ENCODE measurements around the gene COIL. TPM values are rescaled to one million over a fixed set of nuclear protein-coding genes. Genes with fewer than 3 reads are reported as not detected.

COIL gene
- total and polyA plus RNA-seq, 2 donors (not counting 1 experiment from before 2014, with no cell fraction given), result 3.7 to 19.8 TPM

- no peak overlapping the region for H2AFZ ChIP-seq (ENCODE audit: insufficient read depth, low read depth, low read length, poor library complexity, severe bottlenecking)
- H3K27ac ChIP-seq (ENCODE audit: low read length in 2 of 2), result no peak overlapping the region
- DNase-seq, result no peak
- peaks cover 8% of the 10 kb centered on the region for H3K79me2 ChIP-seq (ENCODE audit: control insufficient read depth, insufficient read depth, low read length)
- H3K27ac Mint-ChIP-seq, result no peak overlapping the region
- H3K4me3 Mint-ChIP-seq, result no peak overlapping the region
- no peaks in the 10 kb centered on the region for H3K27me3 ChIP-seq (replicated peaks in 1 of 4; ENCODE audit: control extremely low read depth in 1 of 4, control insufficient read depth in 3 of 4, insufficient read depth in 4 of 4, low read length in 3 of 4)
- no peaks in the 10 kb centered on the region for H3K4me1 Mint-ChIP-seq
- TF ChIP-seq, protein P1, sequence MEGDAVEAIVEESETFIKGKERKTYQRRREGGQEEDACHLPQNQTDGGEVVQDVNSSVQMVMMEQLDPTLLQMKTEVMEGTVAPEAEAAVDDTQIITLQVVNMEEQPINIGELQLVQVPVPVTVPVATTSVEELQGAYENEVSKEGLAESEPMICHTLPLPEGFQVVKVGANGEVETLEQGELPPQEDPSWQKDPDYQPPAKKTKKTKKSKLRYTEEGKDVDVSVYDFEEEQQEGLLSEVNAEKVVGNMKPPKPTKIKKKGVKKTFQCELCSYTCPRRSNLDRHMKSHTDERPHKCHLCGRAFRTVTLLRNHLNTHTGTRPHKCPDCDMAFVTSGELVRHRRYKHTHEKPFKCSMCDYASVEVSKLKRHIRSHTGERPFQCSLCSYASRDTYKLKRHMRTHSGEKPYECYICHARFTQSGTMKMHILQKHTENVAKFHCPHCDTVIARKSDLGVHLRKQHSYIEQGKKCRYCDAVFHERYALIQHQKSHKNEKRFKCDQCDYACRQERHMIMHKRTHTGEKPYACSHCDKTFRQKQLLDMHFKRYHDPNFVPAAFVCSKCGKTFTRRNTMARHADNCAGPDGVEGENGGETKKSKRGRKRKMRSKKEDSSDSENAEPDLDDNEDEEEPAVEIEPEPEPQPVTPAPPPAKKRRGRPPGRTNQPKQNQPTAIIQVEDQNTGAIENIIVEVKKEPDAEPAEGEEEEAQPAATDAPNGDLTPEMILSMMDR (IDR thresholded peaks at IDR 0.05), result no peak
- no peaks in the 10 kb centered on the region for H4K20me1 ChIP-seq (ENCODE audit: control insufficient read depth, insufficient read depth, low read length, poor library complexity, severe bottlenecking)
- ChIA-PET CTCF (interaction anchor here (0.6 kb wide), 1 partner anchor 13 kb away, joined by 3 read pairs; no protein-coding TSS in a partner anchor), POLR2A (interaction anchor here (0.7 kb wide), 1 partner anchor 62 kb away, joined by 6 read pairs; no protein-coding TSS in a partner anchor)
- no peaks in the 10 kb centered on the region for H3K4me1 ChIP-seq (ENCODE audit: control insufficient read depth in 2 of 2, insufficient read depth in 2 of 2, low read length in 2 of 2)
- no peaks in the 10 kb centered on the region for H3K27me3 Mint-ChIP-seq
- H3K36me3 ChIP-seq (replicated peaks in 1 of 2; ENCODE audit: control extremely low read depth in 1 of 2, control insufficient read depth in 1 of 2, extremely low read depth in 1 of 2, insufficient read depth in 2 of 2, low read length in 1 of 2), result peaks cover 3 to 46% of the 10 kb centered on the region in 2 experiments
- no peak overlapping the region for H3K4me2 ChIP-seq (replicated peaks; ENCODE audit: low read depth, low read length, poor library complexity, severe bottlenecking)
- intact Hi-C loops (cut with micrococcal nuclease), result no loop called here
- H3K9ac ChIP-seq (ENCODE audit: low read length), result no peak overlapping the region
- ATAC-seq (ENCODE audit: low read depth), result no peak
- H3K4me3 ChIP-seq (ENCODE audit: control extremely low read depth in 1 of 5, extremely low read depth in 1 of 5, insufficient read depth in 1 of 5, low read depth in 2 of 5, low read length in 4 of 5), result no peak overlapping the region
- H3K9me3 ChIP-seq (ENCODE audit: control extremely low read depth in 1 of 3, control insufficient read depth in 2 of 3, insufficient read depth in 1 of 3, low read length in 2 of 3), result no peaks in the 10 kb centered on the region
- H3K9me3 Mint-ChIP-seq (ENCODE audit: insufficient read depth), result no peaks in the 10 kb centered on the region
- no CpG with 5 or more reads among the region's 1 CpG for WGBS (ENCODE audit: insufficient coverage)
Measured at GRCh38 chr17:56948491-56948890, 12.4 kb downstream of the COIL start.

GRCh38 chr17:56947741-56948140 lies 13.1 kb downstream of the COIL start:
- Histone ChIP-seq H3K27me3 (replicated peaks in 1 of 4; ENCODE audit: control extremely low read depth in 1 of 4, control insufficient read depth in 3 of 4, insufficient read depth in 4 of 4, low read length in 3 of 4) (no peaks in the 10 kb centered on the region), H2AFZ (ENCODE audit: insufficient read depth, low read depth, low read length, poor library complexity, severe bottlenecking) (no peak overlapping the region), H3K79me2 (ENCODE audit: control insufficient read depth, insufficient read depth, low read length) (peaks cover 6% of the 10 kb centered on the region), H3K4me1 (ENCODE audit: control insufficient read depth in 2 of 2, insufficient read depth in 2 of 2, low read length in 2 of 2) (no peaks in the 10 kb centered on the region), H3K27ac (ENCODE audit: low read length in 2 of 2) (no peak overlapping the region), H3K4me2 (replicated peaks; ENCODE audit: low read depth, low read length, poor library complexity, severe bottlenecking) (no peak overlapping the region), H3K9me3 (ENCODE audit: control extremely low read depth in 1 of 3, control insufficient read depth in 2 of 3, insufficient read depth in 1 of 3, low read length in 2 of 3) (no peaks in the 10 kb centered on the region), H3K9ac (ENCODE audit: low read length) (no peak overlapping the region), H3K36me3 (replicated peaks in 1 of 2; ENCODE audit: control extremely low read depth in 1 of 2, control insufficient read depth in 1 of 2, extremely low read depth in 1 of 2, insufficient read depth in 2 of 2, low read length in 1 of 2) (peaks cover 3 to 50% of the 10 kb centered on the region in 2 experiments), H4K20me1 (ENCODE audit: control insufficient read depth, insufficient read depth, low read length, poor library complexity, severe bottlenecking) (no peaks in the 10 kb centered on the region), H3K4me3 (ENCODE audit: control extremely low read depth in 1 of 5, extremely low read depth in 1 of 5, insufficient read depth in 1 of 5, low read depth in 2 of 5, low read length in 4 of 5) (no peak overlapping the region)
- DNase-seq (no peak), ATAC-seq (ENCODE audit: low read depth) (no peak)
- ChIA-PET POLR2A (interaction anchor here (0.7 kb wide), 1 partner anchor 61 kb away, joined by 6 read pairs; no protein-coding TSS in a partner anchor), CTCF (no interaction called here)
- H3K27ac Mint-ChIP-seq, result no peak overlapping the region
- no peak overlapping the region for H3K4me3 Mint-ChIP-seq
- H3K27me3 Mint-ChIP-seq, result no peaks in the 10 kb centered on the region
- intact Hi-C loops (cut with micrococcal nuclease), result no loop called here
- H3K4me1 Mint-ChIP-seq, result no peaks in the 10 kb centered on the region
- H3K9me3 Mint-ChIP-seq (ENCODE audit: insufficient read depth), result no peaks in the 10 kb centered on the region
- no CpG with 5 or more reads among the region's 1 CpG for WGBS (ENCODE audit: insufficient coverage)
- no peak for TF ChIP-seq EZH2 (IDR thresholded peaks at IDR 0.05; ENCODE audit: borderline replicate concordance, insufficient read depth, low read depth, low read length, poor library complexity, severe bottlenecking)
- TF ChIP-seq, protein P1 (IDR thresholded peaks at IDR 0.05), result no peak

All from B cell (primary cell).